HG02981 (cell line): ENCODE measurements around the gene SEPTIN8.

Source experiments
- ATAC-seq: cut with Tn5 transposase; IDR thresholded peaks from one replicate; pipeline ENCODE4 v1.9.1; 2021; ENCODE audit warnings: mild to moderate bottlenecking, moderate library complexity; ENCODE audit not compliant: unreplicated experiment

SEPTIN8 gene

GRCh38 chr5:132766020-132766805 is 10.8 kb downstream of the SEPTIN8 start:
- ATAC-seq = no peak

- no peak for ATAC-seq
These were observed 11.6 kb downstream of the SEPTIN8 start for GRCh38 chr5:132765311-132766019.

GRCh38 chr5:132764671-132765238 is 12.3 kb downstream of the SEPTIN8 start:
- ATAC-seq = no peak

- ATAC-seq = no peak
These were observed 13.0 kb downstream of the SEPTIN8 start for GRCh38 chr5:132764051-132764450.

GRCh38 chr5:132763181-132764036 is 13.6 kb downstream of the SEPTIN8 start:
- ATAC-seq = no peak

GRCh38 chr5:132762246-132763000 is 14.6 kb downstream of the SEPTIN8 start:
- ATAC-seq = no peak

GRCh38 chr5:132761321-132762240 is 15.5 kb downstream of the SEPTIN8 start:
- ATAC-seq = no peak

- ATAC-seq = no peak
These were observed 16.3 kb downstream of the SEPTIN8 start for GRCh38 chr5:132760601-132761317.

GRCh38 chr5:132760049-132760420 is 17.0 kb downstream of the SEPTIN8 start:
- no peak for ATAC-seq

- no peak for ATAC-seq
These were observed 17.7 kb downstream of the SEPTIN8 start for GRCh38 chr5:132759114-132760048.

GRCh38 chr5:132758451-132758850 is 18.6 kb downstream of the SEPTIN8 start:
- ATAC-seq = no peak

GRCh38 chr5:132756542-132756941 is 20.5 kb downstream of the SEPTIN8 start:
- ATAC-seq = no peak

GRCh38 chr5:132754947-132755346 is 22.1 kb downstream of the SEPTIN8 start:
- ATAC-seq = no peak

GRCh38 chr5:132754111-132754510 is 22.9 kb downstream of the SEPTIN8 start:
- no peak for ATAC-seq

- ATAC-seq = no peak
These were observed 23.7 kb downstream of the SEPTIN8 start for GRCh38 chr5:132753135-132753987.

- no peak for ATAC-seq
These were observed 24.4 kb downstream of the SEPTIN8 start for GRCh38 chr5:132752581-132753125.
